GM12874 (cell line): ENCODE measurements around the gene HMOX1.

Source experiments
- CTCF ChIP-seq: IDR thresholded peaks from 2 replicates; pipeline ENCODE4 v1.5.1; 2011; ENCODE audit warnings: low read depth, mild to moderate bottlenecking, control low read depth, low read length, moderate library complexity; ENCODE audit not compliant: insufficient read depth

Gene HMOX1

GRCh38 chr22:35404176-35404575, 23.3 kb downstream of the HMOX1 start:
- no peak for TF ChIP-seq CTCF

- no peak for TF ChIP-seq CTCF
Observed at GRCh38 chr22:35406443-35406842, 25.5 kb downstream of the HMOX1 start.

GRCh38 chr22:35407362-35407761, 26.5 kb downstream of the HMOX1 start:
- TF ChIP-seq CTCF: no peak

- no peak for TF ChIP-seq CTCF
Observed at GRCh38 chr22:35409783-35410662, 29.1 kb downstream of the HMOX1 start.

- TF ChIP-seq CTCF: no peak; the same call in 1 of the 2 replicates
Observed at GRCh38 chr22:35410663-35411034, 29.8 kb downstream of the HMOX1 start.

- TF ChIP-seq CTCF: peak; percentile 57
Observed at GRCh38 chr22:35411102-35411501, 30.2 kb downstream of the HMOX1 start.

- no peak for TF ChIP-seq CTCF
Observed at GRCh38 chr22:35413624-35414023, 32.7 kb downstream of the HMOX1 start.

GRCh38 chr22:35417606-35418005, 36.7 kb downstream of the HMOX1 start:
- TF ChIP-seq CTCF: no peak
